A673 (cell line): ENCODE measurements around the gene OSGEP.

Experiments used
- EZH2 ChIP-seq: fragments of 200-600 bp; sonication (generic); IDR thresholded peaks from 2 replicates; pipeline ENCODE4 v1.6.1; 2017; ENCODE audit warnings: borderline replicate concordance, low read depth, mild to moderate bottlenecking, mixed read lengths, antibody characterized with exemption, low read length; ENCODE audit not compliant: poor library complexity, severe bottlenecking
- TF ChIP-seq, protein P1 (sequence below): fragments of 300-800, 200-600 bp; sonication (generic); conservative IDR thresholded peaks from 2 replicates; pipeline ENCODE4 v1.5.1; 2017; ENCODE audit warnings: low read depth, mild to moderate bottlenecking, antibody characterized with exemption, low read length, moderate library complexity, mixed read lengths

DNA sequence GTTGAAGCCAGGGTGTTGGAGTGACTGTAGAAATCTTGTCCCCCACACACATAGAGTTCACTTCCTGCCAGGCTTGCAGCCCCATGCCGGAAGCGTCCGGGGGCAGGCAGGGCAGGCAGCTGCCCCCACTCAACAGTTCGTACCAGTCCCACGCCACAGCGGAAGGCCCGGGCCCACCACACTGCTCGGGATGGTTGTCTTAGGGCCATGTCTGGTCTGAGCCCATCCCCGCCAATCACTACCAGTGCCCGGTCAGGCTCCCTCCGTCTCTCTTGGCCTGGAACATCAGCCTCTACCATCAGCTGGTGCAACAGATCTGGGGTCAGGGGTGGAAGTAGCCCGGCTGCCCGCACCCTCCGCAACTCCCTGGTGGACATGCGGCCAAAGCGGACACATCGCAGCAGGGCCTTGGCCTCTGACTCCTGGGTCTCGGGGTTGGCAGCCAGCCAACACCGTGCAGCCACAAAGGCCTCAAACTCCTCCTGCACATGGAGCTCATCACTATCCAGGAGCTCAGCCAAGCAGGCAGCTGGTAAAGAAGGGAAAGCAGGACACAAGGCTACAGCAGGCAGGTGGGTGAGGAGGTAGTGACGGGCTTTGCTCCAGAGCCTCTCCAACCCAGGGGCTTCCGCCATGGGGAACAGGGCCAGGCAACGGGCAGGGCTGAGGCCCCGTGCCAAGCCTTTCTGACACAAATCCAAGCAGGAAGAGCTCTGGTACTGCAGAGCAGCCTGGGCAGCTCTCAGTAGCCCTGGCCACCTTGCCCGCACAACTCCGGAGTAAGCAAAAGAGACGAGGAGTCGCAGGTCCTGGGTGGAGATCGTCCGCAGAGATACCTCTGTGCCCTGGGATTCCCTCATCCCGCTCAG, 24.6 kb downstream of the OSGEP start:
- TF ChIP-seq, protein P1, sequence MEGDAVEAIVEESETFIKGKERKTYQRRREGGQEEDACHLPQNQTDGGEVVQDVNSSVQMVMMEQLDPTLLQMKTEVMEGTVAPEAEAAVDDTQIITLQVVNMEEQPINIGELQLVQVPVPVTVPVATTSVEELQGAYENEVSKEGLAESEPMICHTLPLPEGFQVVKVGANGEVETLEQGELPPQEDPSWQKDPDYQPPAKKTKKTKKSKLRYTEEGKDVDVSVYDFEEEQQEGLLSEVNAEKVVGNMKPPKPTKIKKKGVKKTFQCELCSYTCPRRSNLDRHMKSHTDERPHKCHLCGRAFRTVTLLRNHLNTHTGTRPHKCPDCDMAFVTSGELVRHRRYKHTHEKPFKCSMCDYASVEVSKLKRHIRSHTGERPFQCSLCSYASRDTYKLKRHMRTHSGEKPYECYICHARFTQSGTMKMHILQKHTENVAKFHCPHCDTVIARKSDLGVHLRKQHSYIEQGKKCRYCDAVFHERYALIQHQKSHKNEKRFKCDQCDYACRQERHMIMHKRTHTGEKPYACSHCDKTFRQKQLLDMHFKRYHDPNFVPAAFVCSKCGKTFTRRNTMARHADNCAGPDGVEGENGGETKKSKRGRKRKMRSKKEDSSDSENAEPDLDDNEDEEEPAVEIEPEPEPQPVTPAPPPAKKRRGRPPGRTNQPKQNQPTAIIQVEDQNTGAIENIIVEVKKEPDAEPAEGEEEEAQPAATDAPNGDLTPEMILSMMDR, result no peak
- TF ChIP-seq EZH2, result no peak
